SU-DHL-6 (cell line): ENCODE results near the gene APBA3.

Experiments
- H2AFZ ChIP-seq: fragments of 200-600 bp; sonication (generic); 2 replicates; pipeline ENCODE4 v1.6.1; 2014; ENCODE audit warnings: low read depth, mild to moderate bottlenecking, moderate library complexity, mixed read lengths, antibody characterized with exemption, low read length; ENCODE audit not compliant: severe bottlenecking
- H3F3A ChIP-seq: fragments of 200-600 bp; shearing (Covaris generic); 2 replicates; pipeline ENCODE4 v1.6.0; 2016; ENCODE audit warnings: antibody characterized with exemption, mild to moderate bottlenecking; ENCODE audit not compliant: insufficient read depth
- H3K27ac ChIP-seq: fragments of 200-600 bp; sonication (generic); 2 replicates; pipeline ENCODE4 v1.5.1; 2016; ENCODE audit warnings: low read depth, mild to moderate bottlenecking, low read length, moderate library complexity, mixed read lengths
- H3K27me3 ChIP-seq: fragments of 200-600 bp; sonication (generic), shearing (Covaris generic); 2 replicates; pipeline ENCODE4 v1.6.0; 2014; ENCODE audit warnings: mild to moderate bottlenecking, low read length
- H3K36me3 ChIP-seq: fragments of 200-600 bp; sonication (generic); 2 replicates; pipeline ENCODE4 v1.6.1; 2014; ENCODE audit warnings: mild to moderate bottlenecking, low read length, mixed read lengths
- H3K4me2 ChIP-seq: fragments of 300-600, 200-600 bp; shearing (Covaris generic), sonication (generic); 2 replicates; pipeline ENCODE4 v1.6.0; 2014; ENCODE audit warnings: low read length, low read depth, mild to moderate bottlenecking; ENCODE audit not compliant: poor library complexity, severe bottlenecking
- H3K4me3 ChIP-seq: fragments of 200-600 bp; sonication (generic); 2 replicates; pipeline ENCODE4 v1.5.1; 2014; ENCODE audit warnings: antibody characterized with exemption, low read length, mild to moderate bottlenecking, mixed read lengths; ENCODE audit not compliant: insufficient read depth, poor library complexity, severe bottlenecking
- H3K79me2 ChIP-seq: fragments of 200-600 bp; sonication (generic); 2 replicates; pipeline ENCODE4 v1.6.1; 2014; ENCODE audit warnings: mild to moderate bottlenecking, low read length, moderate library complexity; ENCODE audit not compliant: insufficient read depth
- H3K9ac ChIP-seq: fragments of 200-600 bp; sonication (generic); 2 replicates; pipeline ENCODE4 v1.7.0; 2014; ENCODE audit warnings: mild to moderate bottlenecking, low read length
- H3K9me2 ChIP-seq: fragments of 200-600 bp; sonication (generic); replicated peaks from 2 replicates; pipeline ENCODE4 v1.6.1; 2014; ENCODE audit warnings: low read length; ENCODE audit not compliant: insufficient read depth
- H3K9me3 ChIP-seq: fragments of 200-600 bp; sonication (generic); 2 replicates; pipeline ENCODE4 v1.6.1; 2014; ENCODE audit warnings: low read length, mixed read lengths; ENCODE audit not compliant: insufficient read depth
- H4K20me1 ChIP-seq: fragments of 200-600 bp; sonication (generic); 2 replicates; pipeline ENCODE4 v1.6.1; 2014; ENCODE audit warnings: low read depth, mild to moderate bottlenecking, antibody characterized with exemption, low read length, moderate library complexity, mixed read lengths
- CTCF ChIP-seq: fragments of 200-600 bp; sonication (generic); IDR thresholded peaks from one replicate; pipeline ENCODE4 v1.5.1; 2017; ENCODE audit warnings: antibody characterized with exemption, mild to moderate bottlenecking, low read length, moderate library complexity; ENCODE audit not compliant: insufficient read depth, poor library complexity, severe bottlenecking
- EZH2phosphoT487 ChIP-seq: fragments of 200-600 bp; sonication (generic), shearing (Covaris generic); conservative IDR thresholded peaks from 2 replicates; pipeline ENCODE4 v1.6.1; 2018; ENCODE audit warnings: mild to moderate bottlenecking, antibody characterized with exemption, low read length, moderate library complexity, mixed read lengths

Gene APBA3, protein sequence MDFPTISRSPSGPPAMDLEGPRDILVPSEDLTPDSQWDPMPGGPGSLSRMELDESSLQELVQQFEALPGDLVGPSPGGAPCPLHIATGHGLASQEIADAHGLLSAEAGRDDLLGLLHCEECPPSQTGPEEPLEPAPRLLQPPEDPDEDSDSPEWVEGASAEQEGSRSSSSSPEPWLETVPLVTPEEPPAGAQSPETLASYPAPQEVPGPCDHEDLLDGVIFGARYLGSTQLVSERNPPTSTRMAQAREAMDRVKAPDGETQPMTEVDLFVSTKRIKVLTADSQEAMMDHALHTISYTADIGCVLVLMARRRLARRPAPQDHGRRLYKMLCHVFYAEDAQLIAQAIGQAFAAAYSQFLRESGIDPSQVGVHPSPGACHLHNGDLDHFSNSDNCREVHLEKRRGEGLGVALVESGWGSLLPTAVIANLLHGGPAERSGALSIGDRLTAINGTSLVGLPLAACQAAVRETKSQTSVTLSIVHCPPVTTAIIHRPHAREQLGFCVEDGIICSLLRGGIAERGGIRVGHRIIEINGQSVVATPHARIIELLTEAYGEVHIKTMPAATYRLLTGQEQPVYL

DNA sequence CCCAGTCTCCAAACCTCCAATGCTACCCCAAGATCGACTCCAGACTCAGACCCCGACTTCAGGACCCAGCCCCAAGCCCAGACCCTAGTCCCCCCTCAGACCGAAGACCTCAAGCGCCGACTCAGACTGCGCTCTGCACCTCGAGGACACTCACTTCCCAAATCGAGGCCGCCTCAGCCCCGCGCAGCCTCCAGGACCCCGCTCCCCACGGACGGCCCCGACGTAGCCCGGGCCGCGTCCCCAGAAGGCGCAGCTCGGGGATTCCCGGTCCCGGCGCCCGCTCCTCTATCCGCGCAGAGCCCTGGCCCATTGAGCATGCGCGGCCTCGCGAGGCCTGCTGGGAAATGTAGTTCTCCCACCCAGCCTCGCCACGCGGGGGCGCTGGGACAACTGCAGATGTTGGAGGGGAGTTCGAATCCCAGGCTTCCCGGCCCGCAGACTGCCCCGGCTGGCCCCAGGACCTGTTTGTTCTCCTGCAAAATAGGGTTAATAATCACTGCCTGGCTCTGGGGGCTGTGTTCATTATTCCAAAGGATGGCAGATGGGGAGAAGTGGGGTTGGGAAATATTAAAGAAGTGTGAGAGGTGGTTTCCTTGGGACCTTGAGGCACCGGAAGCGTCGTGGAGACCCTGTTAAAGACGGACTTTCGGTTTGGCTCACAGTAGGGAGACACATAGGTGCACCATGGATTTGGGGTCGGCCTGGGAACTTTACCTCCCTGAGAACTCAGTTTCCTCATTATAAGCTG lies at the start of gene APBA3:
TSS of gene APBA3 (minus strand) at position 311 of the 748 bp plus-strand sequence. CDS start 1,428 bp downstream, outside the sequence.
- H3K27ac ChIP-seq = peak within 1 kb of the TSS; percentile 94
- H3K9me2 ChIP-seq = no peaks in the 10 kb centered on the region
- TF ChIP-seq EZH2phosphoT487 (no peak), CTCF (peak; percentile 69)

GRCh38 chr19:3810708-3811355 lies 49.3 kb upstream of the APBA3 start:
- H3K27ac ChIP-seq = no peak overlapping the region
- H3K79me2 ChIP-seq = no peaks in the 10 kb centered on the region
- no peaks in the 10 kb centered on the region for H3K36me3 ChIP-seq
- TF ChIP-seq EZH2phosphoT487 = no peak
- no peak for TF ChIP-seq CTCF
- H3K9me2 ChIP-seq = no peaks in the 10 kb centered on the region
- no peak overlapping the region for H3K4me3 ChIP-seq
- no peaks in the 10 kb centered on the region for H3K9me3 ChIP-seq
- H3K27me3 ChIP-seq = no peaks in the 10 kb centered on the region
- H3K9ac ChIP-seq = no peak overlapping the region
- no peaks in the 10 kb centered on the region for H3F3A ChIP-seq
- no peak overlapping the region for H2AFZ ChIP-seq
- no peaks in the 10 kb centered on the region for H4K20me1 ChIP-seq
- H3K4me2 ChIP-seq = no peak overlapping the region

More for the DNA sequence above, at the start of gene APBA3:
- no peaks in the 10 kb centered on the region for H3K36me3 ChIP-seq
- H2AFZ ChIP-seq = peak within 1 kb of the TSS; percentile 92
- H3K79me2 ChIP-seq = peaks cover 23% of the 10 kb centered on the region
- peaks cover 10% of the 10 kb centered on the region for H3F3A ChIP-seq
- H3K27me3 ChIP-seq = no peaks in the 10 kb centered on the region
- H3K9ac ChIP-seq = peak within 1 kb of the TSS; percentile 87
- H3K9me3 ChIP-seq = no peaks in the 10 kb centered on the region
- peak within 1 kb of the TSS; percentile 91 for H3K4me3 ChIP-seq
- no peaks in the 10 kb centered on the region for H4K20me1 ChIP-seq
- peak within 1 kb of the TSS; percentile 69 for H3K4me2 ChIP-seq

DNA sequence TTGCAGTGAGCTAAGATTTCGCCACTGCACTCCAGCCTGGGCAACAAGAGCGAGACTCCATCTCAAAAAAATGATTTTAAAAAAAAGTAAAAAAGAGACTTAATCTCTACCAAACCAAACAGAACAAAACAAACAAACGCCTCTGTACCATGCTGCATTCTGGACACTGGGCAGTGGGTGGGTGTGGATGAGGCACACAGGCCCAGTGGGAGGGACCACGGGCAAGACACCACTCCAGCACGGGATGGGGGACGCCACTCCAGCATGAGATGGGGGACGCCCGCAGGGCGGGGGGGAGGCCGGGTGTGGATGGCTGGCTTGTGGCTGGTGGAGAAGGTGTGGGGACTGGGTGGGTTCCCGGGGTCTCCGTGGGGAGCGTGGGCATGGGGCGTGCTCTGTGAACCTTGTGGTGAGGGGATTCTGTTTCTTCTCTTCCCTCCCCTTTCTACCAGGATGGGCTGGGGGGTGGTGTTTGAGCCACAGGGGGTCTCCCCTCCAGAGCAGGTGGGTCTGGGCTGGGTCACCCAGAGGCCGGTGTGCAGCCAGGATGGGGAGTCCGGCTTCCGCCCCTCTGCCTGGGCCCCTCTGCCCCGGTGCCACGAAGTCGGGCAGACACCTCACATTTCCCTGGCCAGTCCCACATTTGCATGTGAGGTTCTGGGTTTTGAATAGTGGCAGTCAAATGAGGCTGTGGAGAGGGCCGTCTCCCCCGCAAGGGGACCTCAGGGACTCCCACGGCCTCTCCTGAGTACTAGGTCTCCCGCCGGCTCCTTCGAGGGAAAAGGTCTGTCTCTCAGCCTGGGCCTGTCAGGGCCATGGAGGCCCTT lies 48.6 kb upstream of the APBA3 start:
- Histone ChIP-seq H3K79me2 (no peaks in the 10 kb centered on the region), H3K4me2 (no peak overlapping the region), H3K9ac (no peak overlapping the region), H3K27ac (no peak overlapping the region), H3K4me3 (no peak overlapping the region), H2AFZ (no peak overlapping the region), H3F3A (no peaks in the 10 kb centered on the region), H4K20me1 (no peaks in the 10 kb centered on the region), H3K36me3 (no peaks in the 10 kb centered on the region), H3K9me2 (no peaks in the 10 kb centered on the region), H3K27me3 (no peaks in the 10 kb centered on the region), H3K9me3 (no peaks in the 10 kb centered on the region)
- no peak for TF ChIP-seq EZH2phosphoT487
- no peak for TF ChIP-seq CTCF
